LoVo (cell line): ENCODE measurements around the gene HSPH1.
"Not testable (repeated sequence)": the region's sequence is repeated elsewhere in the genome, so short reads cannot be mapped to it uniquely, and the experiment has no call there.

Source experiments
- DNase-seq: peaks from one replicate; pipeline ENCODE4 v3.0.0-alpha.2; 2016; ENCODE audit warnings: low spot score

The HSPH1 gene

GRCh38 chr13:31131470-31131961 lies 30.2 kb downstream of the HSPH1 start:
- no peak for DNase-seq

DNA sequence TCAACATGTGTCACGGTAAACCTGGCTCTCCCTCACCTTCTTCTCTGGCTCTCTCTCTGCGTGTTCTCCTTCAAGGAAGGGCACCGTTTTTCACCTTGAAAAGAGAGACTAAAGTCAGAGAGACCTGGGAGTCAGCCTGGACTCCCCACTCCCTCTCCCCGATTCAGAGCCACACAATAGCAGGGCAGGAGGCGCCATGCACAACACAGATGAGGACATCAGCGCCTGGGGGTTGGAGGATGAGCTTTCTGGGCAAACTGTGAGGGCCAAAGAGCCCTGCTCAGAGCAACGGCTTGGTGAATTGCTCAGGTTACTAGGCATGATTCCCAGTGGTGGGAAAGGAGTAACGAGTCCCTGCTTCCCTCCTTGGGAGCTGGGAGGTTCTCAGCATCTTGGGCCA lies 32.3 kb downstream of the HSPH1 start:
- no peak for DNase-seq

DNA sequence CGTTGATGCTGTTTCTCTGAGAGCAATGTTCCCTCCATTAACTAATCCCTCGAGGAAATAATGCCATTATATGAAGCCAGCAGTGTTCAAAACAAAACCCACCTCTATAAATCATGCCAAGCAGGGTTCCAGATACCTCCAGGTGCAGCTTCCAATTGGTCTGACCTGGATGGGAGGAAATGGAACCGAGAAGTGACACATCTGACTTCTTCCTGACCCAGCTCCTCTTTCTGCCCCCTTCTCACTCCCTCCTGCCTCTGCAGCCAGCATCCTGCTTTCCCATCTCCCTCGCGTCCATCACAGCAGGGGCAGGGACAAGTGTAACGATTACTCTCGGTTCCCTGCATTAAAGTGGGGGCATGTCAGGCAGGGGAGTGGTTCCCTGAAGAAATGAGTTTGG lies 37.5 kb downstream of the HSPH1 start:
- DNase-seq, result no peak

DNA sequence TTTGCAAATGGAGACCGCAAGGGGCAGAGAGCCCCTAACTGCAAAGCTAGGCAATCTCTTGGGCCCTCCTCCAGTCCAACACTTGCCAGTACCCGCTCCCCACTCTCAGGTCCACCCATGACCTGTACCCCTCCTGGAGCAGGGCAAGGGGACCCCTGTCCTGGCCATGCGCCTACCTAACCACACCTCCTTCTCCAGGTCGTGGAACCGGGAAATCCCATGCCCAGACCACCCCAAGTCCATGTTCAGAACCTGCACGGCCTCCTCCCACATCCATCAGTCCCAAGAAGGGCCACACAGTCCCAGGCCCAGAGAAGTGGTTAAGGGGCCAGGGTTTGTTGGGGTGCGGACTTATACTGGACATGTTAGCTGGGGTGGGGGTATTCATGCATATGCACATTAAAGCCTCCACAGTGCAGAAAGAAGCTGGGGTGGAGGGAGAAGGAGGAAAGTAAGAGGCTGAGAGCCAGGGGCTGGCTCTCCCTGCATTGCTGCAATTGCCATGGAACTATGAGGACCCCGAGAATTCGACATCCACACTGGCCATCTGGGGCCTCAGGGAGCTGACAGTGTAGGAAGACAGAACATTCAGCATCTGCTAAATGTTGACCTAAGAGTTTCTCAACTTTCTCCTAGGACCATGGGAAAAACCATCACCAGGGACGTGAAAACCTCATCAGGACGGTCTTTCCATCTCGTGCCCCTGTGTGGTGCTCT lies 39.0 kb downstream of the HSPH1 start:
- no peak for DNase-seq

DNA sequence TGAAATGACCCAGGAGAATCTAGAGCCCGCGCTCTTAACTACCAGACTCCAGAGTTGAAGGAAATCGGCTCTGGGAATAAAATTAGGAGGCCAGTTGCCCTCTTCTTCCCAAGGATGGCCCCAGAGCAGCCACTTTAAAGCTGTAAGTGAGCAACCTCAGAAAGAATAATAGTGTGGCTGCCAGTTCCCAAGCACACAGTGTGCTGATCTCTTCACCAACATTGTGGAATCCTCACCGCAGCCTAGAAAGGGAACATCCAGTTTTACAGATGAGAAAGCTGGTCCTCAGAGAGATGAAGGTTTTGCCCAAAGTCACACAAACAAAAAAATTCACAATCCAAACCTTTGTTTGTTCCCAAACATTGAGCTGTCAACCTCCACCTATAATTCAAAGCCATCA lies 39.6 kb downstream of the HSPH1 start:
- DNase-seq, result no peak

DNA sequence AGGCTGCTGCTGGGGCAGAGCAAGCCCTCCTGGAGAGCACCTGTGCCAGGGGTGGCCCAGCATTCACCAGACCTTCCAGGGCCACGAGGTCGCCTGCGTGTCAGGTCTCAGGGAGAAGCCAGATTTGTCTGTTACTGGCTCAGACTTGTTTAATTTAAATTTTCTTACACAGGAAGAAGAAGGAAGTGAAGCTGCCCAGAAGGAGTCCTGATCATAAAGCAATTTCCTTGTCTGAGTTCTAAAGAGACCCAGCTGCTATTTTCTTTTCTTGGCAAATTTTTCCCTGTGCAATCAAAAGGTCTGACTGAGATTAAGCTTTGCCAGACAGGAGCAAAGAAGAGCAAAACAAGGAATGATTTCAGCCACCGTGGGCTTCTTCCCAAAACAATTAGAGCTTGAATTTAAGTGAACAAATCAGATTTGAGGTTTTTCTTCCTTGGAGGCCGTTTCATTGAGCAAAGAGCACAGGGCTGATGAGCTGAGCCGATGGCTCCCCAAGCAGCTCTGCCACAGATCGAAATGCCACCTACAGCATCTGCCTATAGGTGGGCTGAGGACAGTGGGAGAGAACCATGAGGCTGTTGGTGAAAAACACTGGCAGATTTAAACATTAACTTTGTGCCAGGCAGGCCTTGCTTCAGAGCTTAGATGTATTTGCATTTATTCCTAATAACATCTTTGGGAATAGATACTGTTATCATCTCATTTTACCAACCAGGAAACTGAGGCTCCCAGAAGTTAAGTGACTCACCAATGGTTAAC lies 40.1 kb downstream of the HSPH1 start:
- no peak for DNase-seq

DNA sequence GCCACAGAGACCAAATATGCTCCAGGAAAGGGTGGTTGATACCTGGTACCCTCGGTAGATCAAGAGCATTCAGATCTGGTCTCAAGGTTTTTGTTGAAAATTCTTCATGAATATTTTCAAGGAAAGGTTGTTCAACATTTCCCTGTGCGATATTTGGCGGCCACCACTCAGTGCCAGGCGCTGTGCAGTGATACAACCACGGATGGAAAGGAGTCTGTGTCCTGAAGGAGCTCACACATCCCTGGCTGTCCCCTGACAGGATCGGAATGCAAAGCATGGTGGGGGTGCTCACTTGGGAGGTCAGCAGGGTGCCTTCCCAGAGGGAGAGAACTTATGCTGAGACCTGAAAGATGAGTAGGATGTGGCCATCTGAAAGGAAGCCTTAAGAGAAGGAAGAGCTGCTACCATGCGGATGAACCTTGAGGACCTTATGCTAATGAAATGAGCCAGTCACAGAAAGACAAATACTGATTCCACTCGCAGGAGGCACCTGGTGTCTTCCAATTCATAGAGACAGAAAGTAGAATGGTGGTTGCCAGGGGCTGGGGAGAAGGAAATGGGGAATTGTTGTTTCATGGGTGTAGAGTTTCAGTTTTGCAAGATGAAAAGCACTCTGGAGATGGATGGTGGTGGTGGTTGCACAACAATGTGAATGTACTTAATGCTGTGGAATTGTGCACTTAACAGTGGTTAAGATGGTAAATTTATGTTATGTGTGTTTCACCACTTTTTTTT lies 41.6 kb downstream of the HSPH1 start:
- no peak for DNase-seq

GRCh38 chr13:31119526-31119925 lies 42.2 kb downstream of the HSPH1 start:
- DNase-seq, result no peak

DNA sequence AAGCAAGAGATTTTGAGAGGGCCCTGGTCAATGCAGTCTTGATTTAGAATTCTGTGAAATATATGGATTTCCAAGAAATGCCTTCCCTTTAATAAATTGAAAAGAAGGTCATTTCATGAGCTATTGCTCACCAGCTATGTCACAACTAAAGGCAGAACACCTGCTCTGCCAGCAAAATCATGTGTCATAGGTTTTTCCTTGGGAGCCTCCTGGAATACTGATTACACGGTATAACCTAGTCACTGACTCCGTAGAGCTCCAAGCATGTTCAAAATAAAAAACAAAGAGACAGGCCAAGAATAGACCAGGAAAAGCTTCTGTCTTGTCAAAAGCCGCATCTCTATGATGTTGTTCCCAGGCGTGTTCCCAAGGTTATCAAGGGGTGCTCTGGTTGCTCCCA lies 45.5 kb downstream of the HSPH1 start:
- no peak for DNase-seq

DNA sequence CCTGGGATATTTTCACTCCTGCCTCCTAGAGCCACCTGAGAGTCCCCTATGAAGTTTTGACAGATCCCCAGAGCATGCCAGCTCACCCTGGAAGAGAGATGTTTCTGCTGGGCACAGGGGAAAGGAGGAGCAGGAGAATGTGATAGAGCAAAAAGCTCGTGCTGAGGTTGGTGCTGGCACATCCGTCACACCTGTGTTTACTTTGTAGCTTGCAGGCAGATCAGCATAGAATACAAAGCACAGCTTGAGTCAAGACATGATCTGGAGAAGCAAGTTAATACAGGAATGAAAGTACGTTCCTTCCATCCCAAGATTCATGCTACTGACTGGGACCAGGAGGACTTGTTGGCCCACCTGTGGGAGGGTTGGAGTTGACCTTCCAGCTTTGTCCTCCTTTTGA lies 46.1 kb downstream of the HSPH1 start:
- DNase-seq, result no peak

DNA sequence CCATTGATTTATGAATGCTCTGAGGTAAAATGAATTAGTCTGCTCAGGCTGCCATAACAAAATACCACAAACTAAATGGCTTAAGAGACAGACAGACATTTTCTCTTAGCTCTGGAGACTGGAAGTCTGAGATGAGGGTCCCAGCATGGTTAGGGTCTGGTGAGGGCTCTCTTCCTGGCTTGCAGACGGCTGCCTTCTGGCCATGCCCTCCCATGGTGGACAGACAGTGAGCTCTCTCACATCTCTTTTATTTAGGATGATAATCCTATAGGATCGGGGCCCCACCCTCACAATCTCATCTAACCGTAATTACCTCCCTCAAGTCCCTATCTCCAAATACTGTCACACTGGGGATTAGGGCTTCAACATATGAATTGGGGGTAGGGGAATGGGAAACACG lies 47.1 kb downstream of the HSPH1 start:
- no peak for DNase-seq

GRCh38 chr13:31111136-31111535 lies 50.6 kb downstream of the HSPH1 start:
- no peak for DNase-seq

GRCh38 chr13:31110617-31111016 lies 51.1 kb downstream of the HSPH1 start:
- no peak for DNase-seq

- no peak for DNase-seq
Observed at GRCh38 chr13:31110169-31110568, 51.5 kb downstream of the HSPH1 start.

DNA sequence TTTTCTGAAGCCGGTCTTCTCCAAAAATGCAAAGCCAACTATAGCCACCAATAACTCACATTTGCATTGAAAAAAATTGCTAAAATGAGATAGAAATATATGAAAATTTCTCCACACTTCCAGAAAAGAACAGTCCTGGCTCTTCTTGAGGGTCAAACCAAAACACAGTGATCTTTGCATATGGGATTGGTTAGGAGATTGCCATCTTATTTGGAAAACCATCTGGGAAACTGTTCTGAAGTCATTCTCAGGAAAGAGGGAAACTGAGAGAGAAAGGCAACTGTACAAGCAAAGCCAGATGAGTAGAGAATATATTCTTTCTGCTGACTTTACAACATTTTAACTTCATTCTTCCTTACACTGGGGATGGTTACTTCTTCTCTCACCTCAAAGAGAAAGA lies 54.6 kb downstream of the HSPH1 start:
- no peak for DNase-seq

- no peak for DNase-seq
Observed at GRCh38 chr13:31105856-31106255, 55.8 kb downstream of the HSPH1 start.

GRCh38 chr13:31105020-31105795 lies 56.5 kb downstream of the HSPH1 start:
- no peak for DNase-seq

GRCh38 chr13:31102905-31103304 lies 58.8 kb downstream of the HSPH1 start:
- no peak for DNase-seq

GRCh38 chr13:31101472-31102170 lies 60.1 kb downstream of the HSPH1 start:
- peak; percentile 5 for DNase-seq

DNA sequence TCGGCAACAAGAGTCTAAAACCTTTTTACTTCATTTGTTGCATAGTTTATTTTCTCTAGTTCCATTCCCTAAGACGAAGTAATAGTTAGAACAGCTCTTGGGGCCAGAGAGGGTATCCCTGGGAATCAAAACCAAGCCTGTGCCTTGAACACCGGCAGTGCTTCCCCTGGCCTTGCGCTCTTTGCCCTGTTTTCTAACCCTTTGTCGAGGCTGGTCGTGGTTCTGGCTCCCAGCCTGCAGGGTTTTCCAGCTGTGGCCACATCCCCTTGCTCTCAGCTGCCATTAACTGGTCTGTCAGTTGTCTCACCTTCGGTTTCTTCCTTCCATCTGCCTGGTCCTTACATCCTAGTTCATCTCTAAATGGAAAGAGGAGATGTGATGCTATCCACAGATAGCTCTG lies 61.0 kb downstream of the HSPH1 start:
- DNase-seq, result no peak

DNA sequence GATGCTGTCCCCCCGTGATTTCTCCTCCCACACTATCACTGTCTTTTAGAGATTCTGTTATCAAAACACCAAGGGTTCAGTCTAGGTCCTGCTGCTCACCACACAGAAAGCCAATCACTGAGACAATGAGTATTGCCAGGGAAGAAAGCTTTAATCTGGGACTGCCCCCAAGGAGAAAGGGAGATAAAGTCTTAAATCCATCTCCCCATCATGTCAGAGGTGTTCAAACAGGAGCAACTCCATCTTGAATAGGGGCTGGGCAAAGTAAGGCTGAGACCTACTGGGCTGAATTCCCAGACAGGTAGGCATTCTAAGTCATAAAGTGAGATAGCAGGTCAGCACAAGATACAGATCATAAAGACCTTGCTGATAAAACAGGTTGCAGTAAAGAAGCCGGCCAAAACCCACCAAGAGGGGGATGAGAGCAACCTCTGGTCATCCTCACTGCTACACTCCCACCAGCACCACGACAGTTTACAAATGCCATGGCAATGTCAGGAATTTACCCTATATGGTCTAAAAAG lies 63.7 kb downstream of the HSPH1 start:
- not testable (repeated sequence) for DNase-seq
